SU-DHL-6 (cell line): Measurements from ENCODE around the gene CPZ.

Experiments
- CTCF ChIP-seq: fragments of 200-600 bp; sonication (generic); IDR thresholded peaks from one replicate; pipeline ENCODE4 v1.5.1; 2017; ENCODE audit warnings: antibody characterized with exemption, mild to moderate bottlenecking, low read length, moderate library complexity; ENCODE audit not compliant: insufficient read depth, poor library complexity, severe bottlenecking
- EZH2phosphoT487 ChIP-seq: fragments of 200-600 bp; sonication (generic), shearing (Covaris generic); conservative IDR thresholded peaks from 2 replicates; pipeline ENCODE4 v1.6.1; 2018; ENCODE audit warnings: mild to moderate bottlenecking, antibody characterized with exemption, low read length, moderate library complexity, mixed read lengths

GRCh38 chr4:8601086-8601485 lies 8.5 kb downstream of the CPZ start:
- no peak for TF ChIP-seq CTCF
- TF ChIP-seq EZH2phosphoT487: no peak
